PC-3 (cell line): ENCODE results near the gene KLK14.

Experiments used
- EZH2 ChIP-seq: fragments of 300-600 bp; sonication (generic); IDR thresholded peaks from one replicate; pipeline ENCODE4 v1.6.1; 2017; ENCODE audit warnings: antibody characterized with exemption, mild to moderate bottlenecking, low read length; ENCODE audit not compliant: unreplicated experiment
- EZH2phosphoT487 ChIP-seq: fragments of 300-600 bp; sonication (generic); IDR thresholded peaks from 2 replicates; pipeline ENCODE4 v1.6.1; 2018; ENCODE audit warnings: mild to moderate bottlenecking, antibody characterized with exemption, low read length, borderline replicate concordance
- TF ChIP-seq, protein P1 (sequence below): fragments of 300-600 bp; sonication (generic); conservative IDR thresholded peaks from 2 replicates; pipeline ENCODE4 v1.5.1; 2017; ENCODE audit warnings: antibody characterized with exemption, low read depth, mild to moderate bottlenecking, low read length

- TF ChIP-seq, protein P1, sequence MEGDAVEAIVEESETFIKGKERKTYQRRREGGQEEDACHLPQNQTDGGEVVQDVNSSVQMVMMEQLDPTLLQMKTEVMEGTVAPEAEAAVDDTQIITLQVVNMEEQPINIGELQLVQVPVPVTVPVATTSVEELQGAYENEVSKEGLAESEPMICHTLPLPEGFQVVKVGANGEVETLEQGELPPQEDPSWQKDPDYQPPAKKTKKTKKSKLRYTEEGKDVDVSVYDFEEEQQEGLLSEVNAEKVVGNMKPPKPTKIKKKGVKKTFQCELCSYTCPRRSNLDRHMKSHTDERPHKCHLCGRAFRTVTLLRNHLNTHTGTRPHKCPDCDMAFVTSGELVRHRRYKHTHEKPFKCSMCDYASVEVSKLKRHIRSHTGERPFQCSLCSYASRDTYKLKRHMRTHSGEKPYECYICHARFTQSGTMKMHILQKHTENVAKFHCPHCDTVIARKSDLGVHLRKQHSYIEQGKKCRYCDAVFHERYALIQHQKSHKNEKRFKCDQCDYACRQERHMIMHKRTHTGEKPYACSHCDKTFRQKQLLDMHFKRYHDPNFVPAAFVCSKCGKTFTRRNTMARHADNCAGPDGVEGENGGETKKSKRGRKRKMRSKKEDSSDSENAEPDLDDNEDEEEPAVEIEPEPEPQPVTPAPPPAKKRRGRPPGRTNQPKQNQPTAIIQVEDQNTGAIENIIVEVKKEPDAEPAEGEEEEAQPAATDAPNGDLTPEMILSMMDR = no peak
- TF ChIP-seq EZH2 = no peak
- TF ChIP-seq EZH2phosphoT487 = no peak
Observed at GRCh38 chr19:51070334-51071094, 12.2 kb downstream of the KLK14 start.
